Neutrophil (primary cell): ENCODE data around the gene EMC9.

ENCODE experiments used
- H3K27ac ChIP-seq: fragments of 200-600 bp; sonication (generic); 2 replicates; pipeline ENCODE4 v1.5.1; 2016; ENCODE audit warnings: mild to moderate bottlenecking, moderate library complexity
- H3K27me3 ChIP-seq: fragments of 200-600 bp; sonication (generic); 2 replicates; pipeline ENCODE4 v1.6.0; 2016; ENCODE audit warnings: mild to moderate bottlenecking
- H3K36me3 ChIP-seq: fragments of 200-600 bp; sonication (generic); 2 replicates; pipeline ENCODE4 v1.5.1; 2017
- H3K4me1 ChIP-seq, 2 experiments: fragments of 200-600 bp in 1 of 2; sonication (generic) in 1 of 2; 1 replicate in 1 of 2; 2 replicates in 1 of 2; pipeline versions ENCODE4 v1.5.1 to v1.6.1; 2013 to 2016; ENCODE audit warnings: low read depth in 1 of 2, low read length in 1 of 2, mild to moderate bottlenecking in 1 of 2, moderate library complexity in 1 of 2; ENCODE audit not compliant: control insufficient read depth in 1 of 2, insufficient read depth in 1 of 2
- H3K4me3 ChIP-seq, 2 experiments: fragments of 200-600 bp in 1 of 2; sonication (generic) in 1 of 2; 1 replicate in 1 of 2; 2 replicates in 1 of 2; pipeline ENCODE4 v1.5.1; 2013 to 2016; ENCODE audit warnings: low read depth in 1 of 2, low read length in 1 of 2, mild to moderate bottlenecking in 1 of 2, moderate library complexity in 1 of 2
- H3K9me3 ChIP-seq: fragments of 200-600 bp; sonication (generic); 2 replicates; pipeline ENCODE4 v1.5.1; 2016
- TF ChIP-seq, protein P1 (sequence below): fragments of 200-600 bp; sonication (generic); IDR thresholded peaks from 2 replicates; pipeline ENCODE4 v1.5.1; 2016; ENCODE audit warnings: antibody characterized with exemption

Gene EMC9

GRCh38 chr14:24183014-24183481 is 41.7 kb upstream of the EMC9 start:
- peaks cover 81% of the 10 kb centered on the region for H3K36me3 ChIP-seq
- TF ChIP-seq, protein P1, sequence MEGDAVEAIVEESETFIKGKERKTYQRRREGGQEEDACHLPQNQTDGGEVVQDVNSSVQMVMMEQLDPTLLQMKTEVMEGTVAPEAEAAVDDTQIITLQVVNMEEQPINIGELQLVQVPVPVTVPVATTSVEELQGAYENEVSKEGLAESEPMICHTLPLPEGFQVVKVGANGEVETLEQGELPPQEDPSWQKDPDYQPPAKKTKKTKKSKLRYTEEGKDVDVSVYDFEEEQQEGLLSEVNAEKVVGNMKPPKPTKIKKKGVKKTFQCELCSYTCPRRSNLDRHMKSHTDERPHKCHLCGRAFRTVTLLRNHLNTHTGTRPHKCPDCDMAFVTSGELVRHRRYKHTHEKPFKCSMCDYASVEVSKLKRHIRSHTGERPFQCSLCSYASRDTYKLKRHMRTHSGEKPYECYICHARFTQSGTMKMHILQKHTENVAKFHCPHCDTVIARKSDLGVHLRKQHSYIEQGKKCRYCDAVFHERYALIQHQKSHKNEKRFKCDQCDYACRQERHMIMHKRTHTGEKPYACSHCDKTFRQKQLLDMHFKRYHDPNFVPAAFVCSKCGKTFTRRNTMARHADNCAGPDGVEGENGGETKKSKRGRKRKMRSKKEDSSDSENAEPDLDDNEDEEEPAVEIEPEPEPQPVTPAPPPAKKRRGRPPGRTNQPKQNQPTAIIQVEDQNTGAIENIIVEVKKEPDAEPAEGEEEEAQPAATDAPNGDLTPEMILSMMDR: no peak
- no peak overlapping the region for H3K27ac ChIP-seq

GRCh38 chr14:24182110-24182882 is 40.9 kb upstream of the EMC9 start:
- Histone ChIP-seq H3K27me3 (no peaks in the 10 kb centered on the region), H3K27ac (no peak overlapping the region), H3K36me3 (peaks cover 89% of the 10 kb centered on the region), H3K4me1 (no peaks in the 10 kb centered on the region), H3K9me3 (no peaks in the 10 kb centered on the region), H3K4me3 (no peak overlapping the region)
- TF ChIP-seq, protein P1: no peak

More at GRCh38 chr14:24183014-24183481, 41.7 kb upstream of the EMC9 start:
- no peak overlapping the region for H3K4me3 ChIP-seq
- no peaks in the 10 kb centered on the region for H3K27me3 ChIP-seq
- H3K9me3 ChIP-seq: no peaks in the 10 kb centered on the region
- peaks cover 2 to 4% of the 10 kb centered on the region in 2 experiments for H3K4me1 ChIP-seq

DNA sequence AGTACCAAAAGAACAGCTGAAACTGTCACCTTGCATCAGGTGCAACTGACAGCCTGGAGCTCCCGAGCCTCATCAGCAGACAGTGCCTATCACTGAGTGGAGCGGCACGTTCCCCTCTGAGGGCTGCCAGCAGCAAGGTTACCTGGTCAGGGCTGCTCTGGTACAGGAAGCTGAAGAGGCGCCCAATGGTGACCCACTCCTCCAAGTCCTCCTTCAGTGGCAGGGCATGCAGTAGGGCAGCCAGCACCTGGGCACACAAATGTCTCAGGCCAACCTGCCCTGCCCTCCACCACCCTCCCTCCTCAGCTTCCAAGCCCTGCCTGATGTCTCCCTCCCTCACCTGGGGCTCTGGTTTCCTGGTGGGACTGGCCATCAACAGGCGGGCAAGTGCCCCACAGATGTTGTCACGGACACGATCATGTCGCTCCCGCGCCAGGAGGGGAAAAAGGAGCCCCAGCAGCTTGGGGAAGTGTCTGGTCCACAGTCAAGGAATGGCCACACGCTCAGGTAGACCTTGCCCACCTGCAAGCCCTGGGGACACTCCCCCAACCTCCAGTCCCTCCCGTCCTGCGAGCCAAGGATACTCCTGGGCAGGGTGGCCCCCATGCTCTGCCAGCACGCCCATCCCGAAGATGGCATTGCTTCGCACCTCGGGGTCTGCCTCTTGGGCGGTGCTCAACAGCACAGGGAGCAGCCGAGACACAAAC is 40.1 kb upstream of the EMC9 start:
- no peaks in the 10 kb centered on the region for H3K4me1 ChIP-seq
- H3K36me3 ChIP-seq: peaks cover 96% of the 10 kb centered on the region
- no peaks in the 10 kb centered on the region for H3K9me3 ChIP-seq
- H3K4me3 ChIP-seq: no peak overlapping the region
- no peak overlapping the region for H3K27ac ChIP-seq
- TF ChIP-seq, protein P1: no peak
- H3K27me3 ChIP-seq: no peaks in the 10 kb centered on the region

DNA sequence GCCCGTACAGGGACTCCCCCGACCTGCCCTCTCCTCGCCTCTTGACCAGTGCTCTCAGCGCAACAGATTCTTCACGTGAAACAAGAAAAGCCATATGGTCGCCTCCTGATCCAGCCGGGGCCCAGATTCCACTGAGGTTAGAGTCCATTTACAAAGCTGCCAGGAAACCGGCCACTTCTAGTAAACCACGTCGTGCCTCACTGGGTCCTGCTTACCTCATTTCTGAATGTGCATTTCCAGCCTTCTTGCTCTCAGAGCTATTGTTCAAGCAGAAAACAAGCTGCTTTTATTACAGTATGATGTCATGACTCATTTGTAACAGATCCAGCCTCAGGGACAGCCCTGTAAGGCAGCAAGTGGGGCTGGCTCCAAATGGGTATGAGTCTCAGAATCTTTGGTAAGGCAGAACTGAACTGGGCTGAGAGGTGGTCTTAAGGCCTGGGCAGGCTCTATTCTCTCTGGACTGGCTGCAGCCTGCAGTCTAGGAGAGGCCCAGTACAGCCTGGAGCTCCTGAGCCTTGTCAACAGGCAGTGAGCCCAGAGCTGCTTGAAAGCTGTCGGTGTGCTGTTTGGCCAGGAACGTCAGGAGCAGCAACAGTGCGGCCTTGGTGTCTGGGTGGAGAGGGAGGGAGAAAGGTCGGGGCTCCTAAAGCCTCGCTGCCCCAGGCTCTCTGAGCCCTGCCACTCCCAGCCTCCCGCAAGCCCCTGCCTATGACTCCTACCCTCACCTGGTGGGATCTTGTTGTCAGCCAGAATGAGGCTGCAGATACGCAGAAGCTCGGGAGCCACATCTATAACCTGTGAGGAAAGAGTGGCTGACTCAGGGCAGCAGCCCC is 38.8 kb upstream of the EMC9 start:
- TF ChIP-seq, protein P1: no peak
- Histone ChIP-seq H3K4me1 (peaks cover 4% of the 10 kb centered on the region in 2 experiments), H3K9me3 (no peaks in the 10 kb centered on the region), H3K27ac (no peak overlapping the region), H3K36me3 (peaks cover 100% of the 10 kb centered on the region), H3K4me3 (no peak overlapping the region), H3K27me3 (no peaks in the 10 kb centered on the region)

GRCh38 chr14:24179294-24179960 is 38.0 kb upstream of the EMC9 start:
- Histone ChIP-seq H3K9me3 (no peaks in the 10 kb centered on the region), H3K4me1 (peaks cover 6 to 9% of the 10 kb centered on the region in 2 experiments), H3K36me3 (peaks cover 100% of the 10 kb centered on the region), H3K4me3 (no peak overlapping the region), H3K27ac (no peak overlapping the region), H3K27me3 (no peaks in the 10 kb centered on the region)
- TF ChIP-seq, protein P1: no peak
